Thoracic aorta (tissue), 2 donors: Measurements from ENCODE around the gene FKBP8. TPM values are rescaled to one million over a fixed set of nuclear protein-coding genes. Genes with fewer than 3 reads are reported as not detected.

Experiments used
- ATAC-seq: fragments of 150-250 bp; one replicate; pipeline ENCODE4 v1.8.0; 2017; ENCODE audit warnings: low read depth; ENCODE audit not compliant: insufficient number of reproducible peaks, low FRiP score
- DNase-seq: peaks from one replicate; pipeline ENCODE4 v3.0.0-alpha.2; 2020; ENCODE audit warnings: low spot score
- H3K27ac ChIP-seq, 2 donors: fragments of 200-600 bp; sonication (generic); 1 replicate in 1 of 2; 2 replicates in 1 of 2; pipeline ENCODE4 v1.5.1; 2016; ENCODE audit warnings: mild to moderate bottlenecking in 2 of 2, moderate library complexity in 2 of 2
- H3K27me3 ChIP-seq: fragments of 200-600 bp; sonication (generic); replicated peaks from 2 replicates; pipeline ENCODE4 v1.6.0; 2016; ENCODE audit warnings: mild to moderate bottlenecking; ENCODE audit not compliant: insufficient read depth
- H3K36me3 ChIP-seq: fragments of 200-600 bp; sonication (generic); one replicate; pipeline ENCODE4 v1.5.1; 2016
- H3K4me1 ChIP-seq, 2 donors: fragments of 200-600 bp; sonication (generic); 1 replicate in 1 of 2; 2 replicates in 1 of 2; pipeline versions ENCODE4 v1.5.1 to v1.6.0; 2016; ENCODE audit warnings: low read depth in 2 of 2, mild to moderate bottlenecking in 1 of 2; ENCODE audit not compliant: control insufficient read depth in 1 of 2
- H3K4me3 ChIP-seq: fragments of 200-600 bp; sonication (generic); 2 replicates; pipeline ENCODE4 v1.5.1; 2016; ENCODE audit warnings: mild to moderate bottlenecking
- H3K9me3 ChIP-seq: fragments of 200-600 bp; sonication (generic); 2 replicates; pipeline ENCODE4 v1.5.1; 2016
- CTCF ChIP-seq: fragments of 200-600 bp; sonication (generic); IDR thresholded peaks from one replicate; pipeline ENCODE4 v1.5.1; 2019; ENCODE audit warnings: antibody characterized with exemption
- total RNA-seq, 2 donors: library from RNA; depleted of rRNA; stranded (reverse); fragments of >200 nt; gene quantifications; one replicate each; pipeline versions ENCODE4 v1.1.0 to v1.2.3, GENCODE V29; 2016

The FKBP8 gene
- total RNA-seq, 2 donors from 2014 or later = 237 to 446 TPM

- no peaks in the 10 kb centered on the region for H3K27me3 ChIP-seq
- H3K4me1 ChIP-seq = peaks cover 20 to 55% of the 10 kb centered on the region in 2 donors
- ATAC-seq (no peak), DNase-seq (no peak)
- peaks cover 3% of the 10 kb centered on the region for H3K36me3 ChIP-seq
- no peak for TF ChIP-seq CTCF
- H3K9me3 ChIP-seq = no peaks in the 10 kb centered on the region
- H3K4me3 ChIP-seq = peak overlapping the region; percentile 91
- peak overlapping the region; percentile 98 to 99 for H3K27ac ChIP-seq
Measured at GRCh38 chr19:18558604-18559003, 15.2 kb upstream of the FKBP8 start.

GRCh38 chr19:18558202-18558555, 14.8 kb upstream of the FKBP8 start:
- no peak for TF ChIP-seq CTCF
- H3K27me3 ChIP-seq = no peaks in the 10 kb centered on the region
- no peak for ATAC-seq

GRCh38 chr19:18557411-18558201, 14.2 kb upstream of the FKBP8 start, which contains the start of gene KXD1:
Gene KXD1 (plus strand): TSS chr19:18557870. CDS start chr19:18562057, 4,187 bp downstream.
- TF ChIP-seq CTCF = no peak
- H3K4me3 ChIP-seq = peak within 1 kb of the TSS; percentile 91
- ATAC-seq (peak; percentile 90), DNase-seq (peak; percentile 94)
- peaks cover 18 to 45% of the 10 kb centered on the region in 2 donors for H3K4me1 ChIP-seq
- no peaks in the 10 kb centered on the region for H3K36me3 ChIP-seq
- H3K9me3 ChIP-seq = no peaks in the 10 kb centered on the region
- H3K27ac ChIP-seq = peak within 1 kb of the TSS; percentile 98 to 99
- no peaks in the 10 kb centered on the region for H3K27me3 ChIP-seq

More at GRCh38 chr19:18558202-18558555, 14.8 kb upstream of the FKBP8 start:
- H3K4me1 ChIP-seq = peaks cover 20 to 50% of the 10 kb centered on the region in 2 donors
- no peaks in the 10 kb centered on the region for H3K36me3 ChIP-seq
- no peak for DNase-seq
- H3K27ac ChIP-seq = peak overlapping the region; percentile 98 to 99
- no peaks in the 10 kb centered on the region for H3K9me3 ChIP-seq
- peak overlapping the region; percentile 91 for H3K4me3 ChIP-seq

- Histone ChIP-seq H3K36me3 (no peaks in the 10 kb centered on the region), H3K4me1 (no peaks in the 10 kb centered on the region), H3K27me3 (no peaks in the 10 kb centered on the region), H3K4me3 (no peak overlapping the region), H3K27ac (no peak overlapping the region), H3K9me3 (no peaks in the 10 kb centered on the region)
- ATAC-seq (no peak), DNase-seq (no peak)
- no peak for TF ChIP-seq CTCF
Measured at GRCh38 chr19:18551631-18552030, 8.3 kb upstream of the FKBP8 start.

- H3K27ac ChIP-seq = no peak overlapping the region
- DNase-seq = no peak
- TF ChIP-seq CTCF = no peak
- peaks cover 11 to 20% of the 10 kb centered on the region in 2 donors for H3K4me1 ChIP-seq
- no peaks in the 10 kb centered on the region for H3K27me3 ChIP-seq
- peak overlapping the region; percentile 82 for H3K4me3 ChIP-seq
- H3K9me3 ChIP-seq = no peaks in the 10 kb centered on the region
- ATAC-seq = peak; percentile 39
- H3K36me3 ChIP-seq = peaks cover 18% of the 10 kb centered on the region
Measured at GRCh38 chr19:18543814-18544475, 572 bp upstream of the FKBP8 start.
